Muscle of leg (tissue), 11 donors: ENCODE measurements around the gene PODN. TPM values are rescaled to one million over a fixed set of nuclear protein-coding genes. Genes with fewer than 3 reads are reported as not detected.
A peak's percentile ranks its signal among the peaks of the same experiment; 100 is the strongest.

ENCODE experiments used
- DNase-seq: peaks from one replicate; pipeline ENCODE4 v3.0.0; 2013
- H3K27ac ChIP-seq: one replicate; pipeline ENCODE4 v1.5.1; 2013; ENCODE audit warnings: mild to moderate bottlenecking, low read length, control low read depth
- H3K27me3 ChIP-seq: one replicate; pipeline ENCODE4 v1.6.1; 2013; ENCODE audit warnings: low read length; ENCODE audit not compliant: control insufficient read depth, insufficient read depth
- H3K36me3 ChIP-seq: one replicate; pipeline ENCODE4 v1.6.1; 2013; ENCODE audit warnings: low read length; ENCODE audit not compliant: control insufficient read depth, insufficient read depth
- H3K4me1 ChIP-seq: one replicate; pipeline ENCODE4 v1.6.1; 2013; ENCODE audit warnings: low read length; ENCODE audit not compliant: control insufficient read depth, insufficient read depth
- H3K4me3 ChIP-seq: one replicate; pipeline ENCODE4 v1.5.1; 2013; ENCODE audit warnings: low read length, control low read depth
- H3K9me3 ChIP-seq: replicated peaks from 2 replicates; pipeline ENCODE4 v1.6.1; 2013; ENCODE audit warnings: low read depth, low read length; ENCODE audit not compliant: control insufficient read depth
- WGBS: methylation state at CpG from one replicate; pipeline ENCODE4 v1.1.5; 2013; ENCODE audit warnings: missing lambda C conversion rate; ENCODE audit not compliant: insufficient coverage; 5-methylcytosine and 5-hydroxymethylcytosine counted together
- polyA plus RNA-seq, 8 donors: library from polyadenylated mRNA; unstranded; fragments of 120-200 nt; gene quantifications; one replicate each; pipeline versions ENCODE4 v1.2.1 to v1.2.3, GENCODE V29; 2013; ENCODE audit warnings: inconsistent platforms in 1 of 8, low replicate concordance in 1 of 8; ENCODE audit not compliant: insufficient read length in 8 of 8, insufficient read depth in 1 of 8
- total RNA-seq: library from RNA; stranded (reverse); fragments of 120-200 nt; gene quantifications from one replicate; pipeline ENCODE4 v1.2.4, GENCODE V29; 2013

Gene PODN
- total and polyA plus RNA-seq, 9 donors, result 5.4 to 10.7 (median 8.1) TPM

GRCh38 chr1:53107570-53108322 lies 45.7 kb downstream of the PODN start:
- Histone ChIP-seq H3K4me1 (peaks cover 34% of the 10 kb centered on the region), H3K4me3 (no peak overlapping the region), H3K27ac (no peak overlapping the region), H3K9me3 (peaks cover 6% of the 10 kb centered on the region), H3K36me3 (no peaks in the 10 kb centered on the region), H3K27me3 (no peaks in the 10 kb centered on the region)
- WGBS, result 82% methylated on average over 12 of the region's 15 CpGs
- no peak for DNase-seq

GRCh38 chr1:53108646-53109580 lies 46.9 kb downstream of the PODN start:
- Histone ChIP-seq H3K27ac (peak overlapping the region; percentile 20), H3K4me3 (no peak overlapping the region), H3K9me3 (peaks cover 6% of the 10 kb centered on the region), H3K36me3 (no peaks in the 10 kb centered on the region), H3K4me1 (peaks cover 34% of the 10 kb centered on the region), H3K27me3 (no peaks in the 10 kb centered on the region)
- DNase-seq, result peak; percentile 42
- WGBS, result 76% methylated on average over 8 of the region's 14 CpGs

- Histone ChIP-seq H3K9me3 (peaks cover 6% of the 10 kb centered on the region), H3K27me3 (no peaks in the 10 kb centered on the region), H3K36me3 (no peaks in the 10 kb centered on the region), H3K4me3 (no peak overlapping the region), H3K4me1 (peaks cover 33% of the 10 kb centered on the region), H3K27ac (peak overlapping the region; percentile 29)
- WGBS, result 65% methylated on average over 11 of the region's 18 CpGs
- peak; percentile 56 for DNase-seq
These were observed 48.5 kb downstream of the PODN start for GRCh38 chr1:53110370-53111072.

- Histone ChIP-seq H3K4me1 (peaks cover 31% of the 10 kb centered on the region), H3K27ac (no peak overlapping the region), H3K27me3 (no peaks in the 10 kb centered on the region), H3K4me3 (no peak overlapping the region), H3K36me3 (no peaks in the 10 kb centered on the region), H3K9me3 (peaks cover 6% of the 10 kb centered on the region)
- 73% methylated on average over 10 of the region's 10 CpGs for WGBS
- no peak for DNase-seq
These were observed 49.1 kb downstream of the PODN start for GRCh38 chr1:53111073-53111556.

GRCh38 chr1:53111693-53112092 lies 49.7 kb downstream of the PODN start:
- Histone ChIP-seq H3K4me1 (peaks cover 31% of the 10 kb centered on the region), H3K27ac (no peak overlapping the region), H3K27me3 (no peaks in the 10 kb centered on the region), H3K4me3 (no peak overlapping the region), H3K36me3 (no peaks in the 10 kb centered on the region), H3K9me3 (peaks cover 6% of the 10 kb centered on the region)
- WGBS, result 78% methylated on average over 1 of the region's 5 CpGs
- DNase-seq, result no peak

GRCh38 chr1:53112271-53112774 lies 50.3 kb downstream of the PODN start:
- no peak overlapping the region for H3K4me3 ChIP-seq
- peaks cover 6% of the 10 kb centered on the region for H3K9me3 ChIP-seq
- no peaks in the 10 kb centered on the region for H3K27me3 ChIP-seq

GRCh38 chr1:53112861-53113260 lies 50.8 kb downstream of the PODN start:
- Histone ChIP-seq H3K27ac (no peak overlapping the region), H3K27me3 (no peaks in the 10 kb centered on the region), H3K4me1 (peaks cover 31% of the 10 kb centered on the region), H3K4me3 (no peak overlapping the region), H3K9me3 (peaks cover 6% of the 10 kb centered on the region), H3K36me3 (no peaks in the 10 kb centered on the region)
- WGBS, result 67% methylated on average over 1 of the region's 4 CpGs
- no peak for DNase-seq

More at GRCh38 chr1:53112271-53112774, 50.3 kb downstream of the PODN start:
- no CpG with 5 or more reads among the region's 2 CpGs for WGBS
- Histone ChIP-seq H3K36me3 (no peaks in the 10 kb centered on the region), H3K4me1 (peaks cover 31% of the 10 kb centered on the region), H3K27ac (no peak overlapping the region)
- no peak for DNase-seq

- H3K4me3 ChIP-seq, result no peak overlapping the region
- DNase-seq, result no peak
- no peaks in the 10 kb centered on the region for H3K36me3 ChIP-seq
- 92% methylated on average over 4 of the region's 6 CpGs for WGBS
- H3K27me3 ChIP-seq, result no peaks in the 10 kb centered on the region
- no peak overlapping the region for H3K27ac ChIP-seq
- H3K4me1 ChIP-seq, result peaks cover 25% of the 10 kb centered on the region
- peaks cover 6% of the 10 kb centered on the region for H3K9me3 ChIP-seq
These were observed 52.1 kb downstream of the PODN start for GRCh38 chr1:53114090-53114489.

GRCh38 chr1:53114581-53115400 lies 52.8 kb downstream of the PODN start:
- no peak overlapping the region for H3K27ac ChIP-seq
- H3K9me3 ChIP-seq, result peaks cover 6% of the 10 kb centered on the region
- DNase-seq, result no peak
- H3K27me3 ChIP-seq, result no peaks in the 10 kb centered on the region
- H3K4me1 ChIP-seq, result peaks cover 18% of the 10 kb centered on the region
- WGBS, result 92% methylated on average over 19 of the region's 24 CpGs
- no peak overlapping the region for H3K4me3 ChIP-seq
- no peaks in the 10 kb centered on the region for H3K36me3 ChIP-seq
